HL-60 (cell line): ENCODE data around the gene AHCY.

Source experiments
- GABPA ChIP-seq: IDR thresholded peaks from 2 replicates; pipeline ENCODE4 v1.6.1; 2012; ENCODE audit warnings: low read depth
- REST ChIP-seq: IDR thresholded peaks from 2 replicates; pipeline ENCODE4 v1.6.1; 2012; ENCODE audit warnings: low read depth; ENCODE audit not compliant: insufficient replicate concordance
- TF ChIP-seq, protein P1 (sequence below): IDR thresholded peaks from one replicate; pipeline ENCODE4 v1.5.1; 2011; ENCODE audit warnings: low read length, control low read depth, inconsistent platforms; ENCODE audit not compliant: insufficient read depth

- TF ChIP-seq, protein P1, sequence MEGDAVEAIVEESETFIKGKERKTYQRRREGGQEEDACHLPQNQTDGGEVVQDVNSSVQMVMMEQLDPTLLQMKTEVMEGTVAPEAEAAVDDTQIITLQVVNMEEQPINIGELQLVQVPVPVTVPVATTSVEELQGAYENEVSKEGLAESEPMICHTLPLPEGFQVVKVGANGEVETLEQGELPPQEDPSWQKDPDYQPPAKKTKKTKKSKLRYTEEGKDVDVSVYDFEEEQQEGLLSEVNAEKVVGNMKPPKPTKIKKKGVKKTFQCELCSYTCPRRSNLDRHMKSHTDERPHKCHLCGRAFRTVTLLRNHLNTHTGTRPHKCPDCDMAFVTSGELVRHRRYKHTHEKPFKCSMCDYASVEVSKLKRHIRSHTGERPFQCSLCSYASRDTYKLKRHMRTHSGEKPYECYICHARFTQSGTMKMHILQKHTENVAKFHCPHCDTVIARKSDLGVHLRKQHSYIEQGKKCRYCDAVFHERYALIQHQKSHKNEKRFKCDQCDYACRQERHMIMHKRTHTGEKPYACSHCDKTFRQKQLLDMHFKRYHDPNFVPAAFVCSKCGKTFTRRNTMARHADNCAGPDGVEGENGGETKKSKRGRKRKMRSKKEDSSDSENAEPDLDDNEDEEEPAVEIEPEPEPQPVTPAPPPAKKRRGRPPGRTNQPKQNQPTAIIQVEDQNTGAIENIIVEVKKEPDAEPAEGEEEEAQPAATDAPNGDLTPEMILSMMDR, result no peak
- no peak for TF ChIP-seq GABPA
- no peak for TF ChIP-seq REST
Measured at GRCh38 chr20:34256629-34257124, 46.5 kb downstream of the AHCY start.
